Suppressor macrophage (primary cell): Measurements from ENCODE around the gene SLC16A3.
"Not testable (repeated sequence)": the region's sequence is repeated elsewhere in the genome, so short reads cannot be mapped to it uniquely, and the experiment has no call there.

ENCODE experiments used
- DNase-seq, 4 experiments: peaks; one replicate each; pipeline ENCODE4 v3.0.0-alpha.2; 2020 to 2022

The SLC16A3 gene

DNA sequence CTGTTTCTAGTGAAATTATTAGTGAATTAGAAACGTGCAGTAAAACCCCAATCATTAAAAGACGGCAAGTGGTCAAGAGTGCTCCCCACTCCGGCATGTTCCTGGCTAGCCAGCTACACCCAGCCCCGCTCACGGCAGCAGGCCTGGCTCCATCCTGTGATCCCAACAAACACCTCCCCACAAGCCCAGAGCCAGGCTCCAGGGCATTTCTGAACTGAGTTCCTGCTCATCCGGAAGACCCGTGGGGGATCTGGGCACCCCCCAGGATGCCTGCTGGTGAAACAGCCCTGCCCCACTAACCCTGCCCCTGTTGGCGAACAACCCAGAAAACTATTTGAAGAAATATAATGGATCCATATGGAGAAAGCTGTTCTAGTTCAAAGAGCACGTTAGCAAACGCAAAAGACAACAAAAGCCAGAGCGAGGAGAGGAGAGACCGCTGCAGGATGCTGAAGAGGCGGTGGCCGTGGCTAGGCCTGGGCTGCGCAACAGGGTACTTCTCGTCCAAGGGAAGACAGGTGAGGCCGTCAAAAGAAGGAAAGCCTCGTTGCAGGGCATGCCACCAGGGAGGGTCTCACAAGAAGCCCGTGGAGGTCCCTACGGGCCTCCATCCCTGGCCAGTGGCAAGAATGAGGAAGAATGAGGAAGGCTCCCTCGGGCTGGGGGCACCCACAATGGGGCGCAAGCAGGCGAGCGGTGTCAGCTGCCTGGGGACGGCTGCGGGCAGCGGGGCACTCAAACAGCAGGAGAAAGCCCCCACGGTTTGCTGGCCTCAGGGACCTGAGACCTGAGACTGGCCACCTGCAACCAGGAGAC, 19.2 kb downstream of the SLC16A3 start:
- DNase-seq, result no peak

DNA sequence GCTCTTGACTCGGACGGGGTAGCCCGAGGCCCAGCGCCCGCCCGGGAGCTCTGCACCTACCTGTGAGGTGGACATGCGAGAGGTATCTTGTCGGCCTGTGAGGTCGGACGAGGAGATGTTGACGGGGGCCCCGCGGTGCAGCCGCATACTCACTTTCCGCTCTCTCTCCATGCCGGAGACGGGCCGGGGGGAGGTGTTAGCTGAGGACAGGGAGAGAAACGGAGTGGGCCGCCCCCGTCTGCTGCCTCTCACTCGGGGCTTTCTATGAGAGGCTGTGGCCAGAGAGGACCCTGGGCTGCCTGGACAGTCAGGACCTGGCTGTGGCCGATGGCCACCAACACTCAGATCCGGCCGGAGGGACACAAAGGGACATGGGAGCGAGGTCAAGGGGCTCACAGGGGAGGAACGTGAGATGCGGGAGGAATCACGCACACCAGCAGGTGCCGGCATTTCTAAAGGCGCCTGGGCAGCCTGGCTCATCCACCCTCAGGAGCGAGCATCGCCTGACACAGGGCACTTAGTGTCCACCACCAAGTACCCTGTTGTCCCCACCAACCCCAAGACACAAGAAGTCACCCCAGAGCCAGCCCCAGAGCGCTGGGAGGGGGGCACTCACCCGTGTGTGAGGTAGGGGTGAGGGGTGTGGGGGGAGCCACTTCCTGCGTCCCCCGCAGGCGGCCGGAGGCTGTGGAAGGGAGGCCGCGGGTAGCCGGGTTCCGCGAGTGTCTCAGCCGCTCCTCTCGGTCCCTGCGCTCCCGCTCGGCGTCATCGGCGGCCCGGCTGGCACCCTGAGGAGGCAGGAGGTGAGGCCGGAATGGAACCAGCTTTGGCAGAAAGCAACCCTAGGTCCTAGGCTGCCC, 20.2 kb downstream of the SLC16A3 start:
- DNase-seq, result no peak

DNA sequence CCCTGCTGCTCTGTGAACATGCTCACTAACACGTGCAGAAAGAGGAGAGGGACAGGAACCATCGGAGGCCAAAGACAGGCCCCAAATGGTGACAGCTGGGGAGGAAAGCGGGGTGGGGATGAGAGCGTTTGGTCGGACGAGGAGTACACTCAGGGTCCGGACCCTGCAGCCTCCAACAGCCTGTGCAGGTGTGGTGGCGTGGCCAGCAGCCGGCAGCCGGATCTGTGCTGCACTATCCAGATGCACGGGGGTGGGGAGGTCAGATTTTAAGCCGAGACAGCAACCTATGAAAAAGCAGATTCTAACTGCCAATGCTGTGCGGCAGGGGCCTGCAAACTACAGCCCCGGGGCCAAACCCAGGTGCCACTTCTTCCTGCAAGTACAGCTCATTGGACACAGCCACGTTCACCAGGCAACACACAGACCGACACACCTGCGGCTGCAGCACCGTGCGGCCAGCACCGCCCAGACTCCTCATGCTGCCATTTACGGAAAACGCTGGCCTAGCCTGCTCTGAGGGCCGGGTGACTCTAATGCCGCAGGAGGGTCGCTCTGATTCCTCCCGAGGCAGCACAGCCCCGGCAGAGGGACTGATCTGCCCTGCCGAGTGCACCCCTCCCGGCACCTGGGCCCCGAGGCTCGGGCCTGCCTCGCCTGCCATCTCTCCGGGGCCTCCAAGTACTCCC, 21.2 kb downstream of the SLC16A3 start:
- no peak for DNase-seq

DNA sequence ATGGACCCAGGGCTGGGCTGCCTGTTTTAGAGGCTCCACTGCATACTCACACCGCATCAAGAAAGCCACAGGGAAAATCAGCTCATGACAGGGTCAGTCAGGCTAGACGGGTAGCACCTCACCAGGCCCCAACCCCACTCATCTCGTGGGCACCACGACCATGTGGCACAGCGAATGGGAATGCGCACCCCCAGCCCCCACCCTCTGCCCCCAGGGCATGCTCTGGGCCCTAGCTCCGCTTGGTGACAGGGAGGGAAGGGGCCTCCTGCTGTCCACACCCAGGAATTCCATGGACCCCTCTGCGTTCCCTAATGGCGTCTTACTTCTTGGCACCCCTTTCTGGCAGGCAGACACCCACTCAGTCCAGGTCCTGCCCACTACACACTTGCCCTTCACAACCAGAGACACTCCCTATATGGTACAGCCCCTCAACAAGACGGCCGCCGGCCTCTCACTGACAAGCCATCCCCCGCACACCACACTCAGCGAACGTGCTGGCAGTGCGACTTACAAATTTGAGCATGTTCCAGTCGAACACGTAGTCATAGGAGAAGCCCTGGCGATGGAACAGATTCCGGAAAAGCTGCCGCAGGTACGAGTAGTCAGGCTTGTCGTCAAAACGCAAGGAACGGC, 22.1 kb downstream of the SLC16A3 start:
- no peak for DNase-seq

DNA sequence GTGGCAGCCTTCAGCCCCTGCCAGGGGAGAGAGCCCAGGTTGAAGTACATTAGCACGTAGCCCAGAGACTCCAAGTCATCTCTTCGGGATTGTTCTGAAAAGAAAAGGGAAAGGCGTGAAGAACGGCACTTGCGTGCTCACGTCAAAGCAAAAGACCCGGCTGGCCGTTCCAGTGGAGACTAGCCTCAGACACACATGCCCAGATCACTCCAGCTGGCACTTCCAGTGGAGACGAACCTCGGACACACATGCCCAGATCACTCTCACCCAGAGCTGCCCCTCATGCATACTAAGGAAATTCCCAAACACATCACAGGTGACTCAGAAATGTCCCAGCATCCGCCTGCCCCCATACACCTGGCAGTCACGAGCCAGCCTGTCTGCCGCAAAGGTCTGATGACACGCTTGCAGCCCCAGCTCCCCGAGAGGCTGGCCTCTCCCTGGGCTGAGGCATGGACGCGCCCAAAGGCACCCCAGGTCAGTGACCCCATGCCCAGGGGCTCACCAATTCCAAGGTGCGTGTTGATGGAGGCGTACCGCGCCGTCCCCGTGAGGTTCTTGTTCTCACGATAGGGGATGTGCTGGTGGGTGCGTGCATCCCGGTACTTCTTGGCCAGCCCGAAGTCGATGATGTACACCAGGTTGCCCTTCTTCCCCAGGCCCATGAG, 23.8 kb downstream of the SLC16A3 start:
- no peak for DNase-seq

DNA sequence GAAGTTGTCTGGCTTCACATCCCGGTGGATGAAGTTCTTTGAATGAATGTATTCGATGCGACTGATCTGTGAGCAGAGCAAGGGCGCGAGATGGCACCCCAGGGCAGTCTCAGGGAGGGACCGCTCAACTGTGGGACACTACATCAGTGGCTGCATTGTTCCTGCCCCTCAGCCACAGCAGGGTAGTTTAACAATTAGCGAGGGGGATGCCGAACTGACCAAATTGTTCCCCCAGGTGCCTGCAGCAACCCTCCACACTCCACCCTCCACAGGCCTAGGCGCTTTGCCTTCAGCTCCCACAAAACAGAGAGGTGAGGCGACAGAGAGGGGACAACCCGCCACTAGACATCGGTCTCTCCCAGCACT, 24.3 kb downstream of the SLC16A3 start:
- DNase-seq, result no peak

DNA sequence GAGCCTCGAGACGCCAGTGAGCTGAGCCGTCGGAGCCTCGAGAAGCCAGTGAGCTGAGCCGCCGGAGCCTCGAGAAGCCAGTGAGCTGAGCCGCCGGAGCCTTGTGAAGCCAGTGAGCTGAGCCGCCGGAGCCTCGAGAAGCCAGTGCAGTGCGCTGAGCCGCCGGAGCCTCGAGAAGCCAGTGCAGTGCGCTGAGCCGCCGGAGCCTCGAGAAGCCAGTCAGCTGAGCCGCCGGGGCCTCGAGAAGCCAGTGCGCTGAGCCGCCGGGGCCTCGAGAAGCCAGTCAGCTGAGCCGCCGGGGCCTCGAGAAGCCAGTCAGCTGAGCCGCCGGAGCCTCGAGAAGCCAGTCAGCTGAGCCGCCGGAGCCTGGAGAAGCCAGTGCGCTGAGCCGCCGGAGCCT, 25.3 kb downstream of the SLC16A3 start:
- DNase-seq, result not testable (repeated sequence)

DNA sequence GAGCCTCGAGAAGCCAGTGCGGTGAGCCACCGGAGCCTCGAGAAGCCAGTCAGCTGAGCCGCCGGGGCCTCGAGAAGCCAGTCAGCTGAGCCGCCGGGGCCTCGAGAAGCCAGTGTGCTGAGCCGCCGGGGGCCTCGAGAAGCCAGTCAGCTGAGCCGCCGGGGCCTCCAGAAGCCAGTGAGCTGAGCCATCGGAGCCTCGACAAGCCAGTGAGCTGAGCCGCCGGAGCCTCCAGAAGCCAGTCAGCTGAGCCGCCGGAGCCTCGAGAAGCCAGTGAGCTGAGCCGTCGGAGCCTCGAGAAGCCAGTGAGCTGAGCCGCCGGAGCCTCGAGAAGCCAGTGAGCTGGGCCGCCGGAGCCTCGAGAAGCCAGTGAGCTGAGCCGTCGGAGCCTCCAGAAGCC, 25.9 kb downstream of the SLC16A3 start:
- not testable (repeated sequence) for DNase-seq

DNA sequence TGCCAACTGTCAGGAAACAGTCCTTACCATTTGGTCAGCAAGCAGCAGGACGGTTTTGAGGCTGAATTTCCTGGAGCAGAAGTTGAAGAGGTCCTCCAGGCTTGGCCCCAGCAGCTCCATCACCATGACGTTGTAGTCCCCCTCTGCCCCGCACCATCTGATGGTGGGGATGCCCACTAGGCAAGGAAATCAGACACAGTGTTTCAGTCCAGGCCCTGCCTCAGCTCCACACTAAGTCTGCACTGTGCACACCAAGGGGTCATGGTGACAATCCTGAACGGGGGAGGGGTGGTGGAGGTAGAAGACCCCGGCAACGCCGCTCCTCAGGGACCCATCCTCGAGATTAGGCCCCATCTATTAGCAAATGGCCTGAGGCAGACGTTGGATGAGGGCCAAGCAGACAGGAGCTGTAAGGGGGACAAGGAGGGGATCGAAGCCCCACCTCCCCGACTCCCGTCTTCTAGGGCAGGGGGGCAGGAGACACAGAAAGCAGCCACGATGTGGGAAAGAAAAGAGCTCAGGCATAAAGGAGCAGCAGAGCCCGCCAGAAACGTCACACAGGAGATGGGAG, 26.6 kb downstream of the SLC16A3 start:
- no peak for DNase-seq

DNA sequence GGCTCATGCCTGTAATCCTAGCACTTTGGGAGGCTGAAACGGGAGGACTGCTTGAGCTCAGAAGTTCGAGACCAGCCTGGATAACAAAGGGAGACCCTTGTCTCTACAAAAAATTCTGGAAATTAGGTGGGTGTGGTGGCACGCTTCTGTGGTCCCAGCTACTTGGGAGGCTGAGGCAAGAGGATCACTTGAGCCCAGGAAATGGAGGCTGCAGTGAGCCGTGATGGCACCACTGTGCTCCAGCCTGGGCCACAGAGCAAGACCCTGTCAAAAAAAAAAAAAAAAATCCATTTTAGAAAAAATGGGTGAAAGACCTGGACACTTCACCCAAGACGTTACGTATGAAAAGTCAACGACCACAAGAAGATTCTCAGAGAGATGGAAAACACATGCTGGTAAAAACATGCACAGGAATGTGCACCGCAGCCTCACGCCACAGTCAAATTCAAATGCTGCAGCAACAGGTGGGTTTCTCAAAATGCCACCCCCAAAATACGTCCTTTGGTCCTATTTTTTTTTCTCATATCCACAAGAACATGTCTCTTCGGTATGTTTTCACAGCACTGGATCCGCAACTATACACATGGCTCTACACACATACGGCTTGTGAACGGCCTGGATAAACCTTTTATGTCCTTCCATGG, 27.5 kb downstream of the SLC16A3 start:
- no peak for DNase-seq

DNA sequence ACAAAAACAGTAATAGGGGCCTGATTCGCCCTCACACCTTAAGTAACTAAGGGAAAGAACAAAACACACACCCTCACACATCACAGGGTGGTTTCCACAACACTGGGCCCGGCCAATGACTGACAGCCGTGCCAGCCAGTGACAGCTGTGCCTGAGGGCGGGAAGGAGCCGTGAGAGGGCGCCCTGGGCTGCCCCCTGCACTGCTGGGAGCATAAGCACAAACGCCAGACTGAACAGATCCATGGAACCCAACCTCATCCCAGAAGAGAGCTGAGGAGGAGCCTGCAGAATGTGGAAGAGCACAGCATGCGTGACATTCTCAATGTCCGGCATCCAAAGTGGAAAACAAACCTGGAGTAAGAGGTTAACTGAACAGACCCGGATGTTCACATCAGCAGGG, 28.6 kb downstream of the SLC16A3 start:
- no peak for DNase-seq

DNA sequence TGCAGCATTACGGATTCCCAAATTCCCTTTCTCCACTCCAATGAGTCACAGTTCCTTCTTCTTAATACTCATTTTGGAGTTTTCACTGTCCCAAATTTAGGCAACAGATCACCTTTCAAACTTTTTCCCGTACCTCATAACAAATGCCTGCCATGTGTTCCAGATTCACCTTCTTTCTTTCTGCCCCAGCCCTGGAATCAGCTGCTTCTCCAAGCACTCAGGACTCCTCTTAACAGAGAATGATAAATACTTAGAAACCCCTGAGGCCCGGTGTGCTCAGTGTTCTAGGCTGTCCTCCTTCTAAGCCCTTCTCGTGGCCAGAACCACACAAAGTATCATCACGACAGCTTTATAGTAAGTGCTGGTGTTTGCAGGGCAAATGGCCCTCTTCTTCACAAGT, 29.7 kb downstream of the SLC16A3 start:
- no peak for DNase-seq

DNA sequence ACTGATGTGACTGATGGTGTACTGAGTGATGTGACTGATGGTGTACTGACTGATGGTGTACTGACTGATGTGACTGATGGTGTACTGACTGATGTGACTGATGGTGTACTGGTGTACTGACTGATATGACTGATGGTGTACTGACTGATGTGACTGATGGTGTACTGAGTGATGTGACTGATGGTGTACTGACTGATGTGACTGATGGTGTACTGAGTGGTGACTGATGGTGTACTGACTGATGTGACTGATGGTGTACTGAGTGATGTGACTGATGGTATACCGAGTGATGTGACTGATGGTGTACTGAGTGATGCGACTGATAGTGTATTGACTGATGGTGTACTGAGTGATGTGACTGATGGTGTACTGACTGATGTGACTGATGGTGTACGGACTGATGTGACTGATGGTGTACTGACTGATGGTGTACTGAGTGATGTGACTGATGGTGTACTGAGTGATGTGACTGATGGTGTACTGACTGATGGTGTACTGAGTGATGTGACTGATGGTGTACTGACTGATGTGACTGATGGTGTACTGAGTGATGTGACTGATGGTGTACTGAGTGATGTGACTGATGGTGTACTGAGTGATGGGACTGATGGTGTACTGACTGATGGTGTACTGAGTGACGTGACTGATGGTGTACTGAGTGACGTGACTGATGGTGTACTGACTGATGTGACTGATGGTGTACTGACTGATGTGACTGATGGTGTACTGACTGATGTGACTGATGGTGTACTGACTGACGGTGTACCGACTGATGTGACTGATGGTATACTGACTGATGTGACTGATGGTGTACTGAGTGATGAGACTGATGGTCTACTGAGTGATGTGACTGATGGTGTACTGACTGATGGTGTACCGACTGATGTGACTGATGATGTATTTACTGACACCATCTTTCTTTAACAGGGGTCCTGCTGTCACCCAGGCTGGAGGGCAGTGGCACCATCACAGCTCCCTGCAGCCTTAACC, 31.4 kb downstream of the SLC16A3 start:
- not testable (repeated sequence) for DNase-seq

DNA sequence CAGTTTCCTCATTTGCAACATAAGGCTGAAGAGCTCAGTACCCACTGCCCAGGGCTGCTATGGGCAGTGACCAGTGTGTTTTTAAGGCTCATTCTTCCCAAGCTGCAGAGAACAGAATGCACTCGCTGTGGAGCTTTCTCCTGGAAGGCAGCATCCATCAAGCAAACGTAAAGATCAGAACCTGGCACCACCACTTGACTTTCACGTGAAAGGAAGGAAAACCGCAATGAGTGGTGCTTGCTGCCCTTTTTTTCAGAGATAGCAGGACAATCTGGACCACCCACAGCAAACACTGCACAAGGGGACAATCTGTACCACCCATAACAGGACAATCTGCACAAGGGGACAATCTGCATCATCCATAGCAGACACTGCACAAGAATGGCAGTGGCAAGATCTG, 33.5 kb downstream of the SLC16A3 start:
- no peak for DNase-seq

DNA sequence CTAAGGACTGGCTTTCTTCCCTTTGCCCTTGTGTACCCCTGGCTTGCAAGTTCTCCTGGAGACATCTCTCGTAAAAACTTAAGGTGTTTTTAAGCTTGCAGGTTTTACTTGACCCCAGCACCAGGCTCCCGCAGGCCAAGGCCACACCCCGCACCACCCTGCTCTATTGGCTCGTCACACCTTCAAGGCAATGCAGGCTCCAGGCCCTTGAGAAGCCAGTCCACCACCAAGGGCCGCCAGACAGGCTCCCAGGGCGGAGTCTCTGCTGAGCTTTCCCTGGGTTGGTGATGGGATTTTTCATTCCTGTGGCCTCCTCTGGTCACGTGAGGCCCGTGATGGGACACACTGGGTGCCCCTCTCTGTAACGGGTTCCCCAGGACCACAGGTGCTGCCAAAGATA, 34.8 kb downstream of the SLC16A3 start:
- no peak for DNase-seq

DNA sequence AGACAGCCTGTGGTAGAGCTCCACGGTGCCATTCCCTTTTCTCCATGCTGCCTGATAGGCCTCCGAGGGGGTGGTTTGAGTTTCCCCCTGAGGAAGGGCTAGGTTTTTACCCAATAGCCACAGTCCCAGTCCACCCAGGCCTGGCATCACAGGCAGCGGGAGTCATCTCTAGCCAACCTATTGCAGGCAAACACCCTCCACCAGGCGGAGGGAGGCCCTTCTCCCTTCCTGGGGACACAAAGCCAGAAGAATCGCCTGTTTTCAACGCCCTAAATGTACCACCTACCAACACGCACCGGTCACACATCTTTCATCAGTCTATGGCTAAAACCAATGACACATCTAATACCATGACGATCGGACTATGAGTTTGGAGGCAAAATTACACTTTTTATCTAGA, 37.3 kb downstream of the SLC16A3 start:
- no peak for DNase-seq

DNA sequence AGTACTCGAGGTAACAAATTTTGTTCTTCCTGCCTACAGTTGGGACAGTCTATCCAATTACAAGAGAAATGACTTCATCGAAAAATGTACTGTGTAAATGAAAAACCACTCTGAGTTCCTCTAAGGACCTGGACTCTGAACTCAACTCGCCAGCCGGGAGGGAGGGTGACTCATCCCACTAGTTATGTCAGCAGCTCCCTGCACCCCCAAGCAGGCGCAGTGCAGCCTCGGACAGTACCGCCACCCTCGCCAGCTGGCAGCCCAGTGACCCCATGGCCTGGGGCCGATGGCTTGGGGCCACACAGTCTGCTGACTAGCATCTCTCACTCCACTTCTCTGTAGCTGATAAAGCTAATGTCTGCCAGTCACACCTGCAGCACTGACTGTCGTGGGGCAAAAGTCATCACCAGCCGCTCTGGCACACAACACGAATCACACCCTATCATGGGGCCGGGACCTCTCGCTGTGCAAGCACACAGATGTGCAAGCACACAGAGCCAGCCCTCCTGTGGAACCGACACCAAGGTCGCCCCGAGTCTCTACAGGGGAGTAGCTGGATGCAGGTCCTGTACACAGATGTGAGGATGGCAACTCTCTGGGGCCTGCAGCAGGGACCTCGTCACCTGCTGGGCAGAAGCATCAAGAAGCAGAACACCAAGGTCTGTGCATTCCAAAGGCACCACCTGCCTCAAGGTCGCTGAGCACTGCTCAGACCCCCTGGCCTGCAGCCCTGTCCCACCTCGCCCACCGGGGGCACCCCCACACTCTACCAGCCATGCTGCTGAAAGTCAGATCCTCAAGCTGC, 38.9 kb downstream of the SLC16A3 start:
- DNase-seq, result peak; percentile 93 to 96 (median 94)

DNA sequence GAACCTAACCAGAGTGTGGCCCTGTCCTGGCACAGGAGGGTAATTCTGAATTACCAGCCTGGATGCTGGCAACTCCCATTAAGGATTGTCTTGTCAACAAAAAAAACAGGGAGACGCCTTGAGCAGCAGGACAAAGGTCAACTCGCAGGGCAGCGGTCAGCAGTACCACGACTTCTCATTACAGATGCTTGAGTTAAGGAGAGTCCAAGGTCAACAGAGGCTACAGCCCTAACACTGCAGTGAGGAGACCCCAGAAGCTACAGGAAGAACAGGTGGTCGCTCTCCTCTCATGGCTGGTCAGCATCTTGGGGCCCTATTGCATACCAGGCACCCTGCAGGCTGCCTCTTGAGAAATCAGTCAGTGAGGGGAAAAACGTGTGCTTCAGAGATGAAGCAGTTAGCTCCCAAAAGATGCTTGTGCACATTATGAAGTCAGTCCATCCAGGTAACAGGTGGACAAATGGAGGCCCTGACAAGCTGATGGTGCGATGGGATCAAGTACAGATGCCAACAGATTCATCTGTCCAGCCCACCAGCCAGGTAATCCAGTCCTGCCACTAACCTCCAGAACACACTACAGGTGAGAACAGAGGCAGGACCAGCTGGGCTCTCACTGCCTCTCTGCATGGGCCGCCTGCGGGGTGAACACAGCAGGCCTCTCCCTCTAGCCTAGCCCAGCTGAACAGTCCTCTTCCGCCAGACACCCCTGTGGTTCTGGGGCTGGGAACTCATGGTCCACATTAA, 40.5 kb downstream of the SLC16A3 start:
- DNase-seq, result no peak
